GM12874 (cell line): ENCODE measurements around the gene LRCH2.

Source experiments
- TF ChIP-seq, protein P1 (sequence below): IDR thresholded peaks from 2 replicates; pipeline ENCODE4 v1.5.1; 2011; ENCODE audit warnings: low read depth, mild to moderate bottlenecking, control low read depth, low read length, moderate library complexity; ENCODE audit not compliant: insufficient read depth

LRCH2 gene

DNA sequence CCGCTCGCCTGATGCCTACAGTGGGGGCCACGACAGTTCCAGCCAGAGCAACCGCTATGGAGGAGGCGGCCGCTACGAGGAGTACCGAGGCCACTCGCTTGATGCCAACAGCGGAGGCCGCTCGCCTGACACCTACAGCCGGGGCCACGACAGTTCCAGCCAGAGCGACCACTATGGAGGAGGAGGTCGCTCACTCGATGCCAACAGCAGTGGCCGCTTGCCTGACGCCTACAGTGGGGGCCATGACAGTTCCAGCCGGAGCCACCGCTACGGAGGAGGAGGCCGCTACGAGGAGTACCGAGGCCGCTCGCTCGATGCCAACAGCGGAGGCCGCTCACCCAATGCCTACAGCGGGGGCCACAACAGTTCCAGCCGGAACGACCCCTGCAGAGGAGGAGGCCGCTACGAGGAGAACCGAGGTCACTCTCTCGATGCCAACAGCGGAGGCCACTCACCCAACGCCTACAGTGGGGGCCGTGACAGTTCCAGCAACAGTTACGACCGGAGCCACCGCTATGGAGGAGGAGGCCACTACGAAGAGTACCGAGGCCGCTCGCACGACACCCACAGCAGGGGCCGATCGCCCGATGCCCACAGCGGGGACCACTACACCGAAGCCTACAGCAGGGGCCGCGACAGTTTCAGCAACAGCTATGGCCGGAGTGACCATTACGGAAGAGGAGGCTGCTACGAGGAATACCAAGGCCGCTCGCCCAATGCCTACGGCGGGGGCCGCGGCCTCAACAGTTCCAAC lies 42.2 kb downstream of the LRCH2 start:
- TF ChIP-seq, protein P1, sequence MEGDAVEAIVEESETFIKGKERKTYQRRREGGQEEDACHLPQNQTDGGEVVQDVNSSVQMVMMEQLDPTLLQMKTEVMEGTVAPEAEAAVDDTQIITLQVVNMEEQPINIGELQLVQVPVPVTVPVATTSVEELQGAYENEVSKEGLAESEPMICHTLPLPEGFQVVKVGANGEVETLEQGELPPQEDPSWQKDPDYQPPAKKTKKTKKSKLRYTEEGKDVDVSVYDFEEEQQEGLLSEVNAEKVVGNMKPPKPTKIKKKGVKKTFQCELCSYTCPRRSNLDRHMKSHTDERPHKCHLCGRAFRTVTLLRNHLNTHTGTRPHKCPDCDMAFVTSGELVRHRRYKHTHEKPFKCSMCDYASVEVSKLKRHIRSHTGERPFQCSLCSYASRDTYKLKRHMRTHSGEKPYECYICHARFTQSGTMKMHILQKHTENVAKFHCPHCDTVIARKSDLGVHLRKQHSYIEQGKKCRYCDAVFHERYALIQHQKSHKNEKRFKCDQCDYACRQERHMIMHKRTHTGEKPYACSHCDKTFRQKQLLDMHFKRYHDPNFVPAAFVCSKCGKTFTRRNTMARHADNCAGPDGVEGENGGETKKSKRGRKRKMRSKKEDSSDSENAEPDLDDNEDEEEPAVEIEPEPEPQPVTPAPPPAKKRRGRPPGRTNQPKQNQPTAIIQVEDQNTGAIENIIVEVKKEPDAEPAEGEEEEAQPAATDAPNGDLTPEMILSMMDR: no peak

DNA sequence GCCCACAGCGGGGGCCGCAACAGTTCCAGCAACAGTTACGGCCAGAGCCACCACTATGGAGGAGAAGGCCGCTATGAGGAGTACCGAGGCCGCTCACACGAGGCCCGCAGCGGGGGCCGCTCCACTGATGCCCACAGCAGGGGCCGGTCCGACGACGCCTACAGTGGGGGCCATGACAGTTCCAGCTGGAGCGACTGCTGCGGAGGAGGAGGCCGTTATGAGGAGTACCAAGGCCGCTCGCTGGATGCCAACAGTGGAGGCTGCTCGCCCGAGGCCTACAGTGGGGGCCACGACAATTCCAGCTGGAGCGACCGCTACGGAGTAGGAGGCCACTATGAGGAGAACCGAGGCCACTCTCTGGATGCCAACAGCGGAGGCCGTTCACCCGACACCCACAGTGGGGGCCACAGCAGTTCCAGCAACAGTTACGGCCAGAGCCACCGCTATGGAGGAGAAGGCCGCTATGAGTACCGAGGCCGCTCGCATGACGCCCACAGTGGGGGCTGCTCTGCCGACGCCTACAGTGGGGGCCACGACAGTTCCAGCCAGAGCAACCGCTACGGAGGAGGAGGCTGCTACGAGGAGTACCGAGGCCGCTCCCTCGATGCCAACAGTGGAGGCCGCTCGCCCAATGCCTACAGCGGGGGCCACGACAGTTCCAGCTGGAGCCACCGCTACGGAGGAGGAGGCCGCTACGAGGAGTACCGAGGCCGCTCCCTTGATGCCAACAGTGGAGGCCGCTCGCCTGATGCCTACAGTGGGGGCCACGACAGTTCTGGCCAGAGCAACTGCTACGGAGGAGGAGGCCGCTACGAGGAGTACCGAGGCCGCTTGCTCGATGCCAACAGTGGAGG lies 43.0 kb downstream of the LRCH2 start:
- TF ChIP-seq, protein P1: no peak

DNA sequence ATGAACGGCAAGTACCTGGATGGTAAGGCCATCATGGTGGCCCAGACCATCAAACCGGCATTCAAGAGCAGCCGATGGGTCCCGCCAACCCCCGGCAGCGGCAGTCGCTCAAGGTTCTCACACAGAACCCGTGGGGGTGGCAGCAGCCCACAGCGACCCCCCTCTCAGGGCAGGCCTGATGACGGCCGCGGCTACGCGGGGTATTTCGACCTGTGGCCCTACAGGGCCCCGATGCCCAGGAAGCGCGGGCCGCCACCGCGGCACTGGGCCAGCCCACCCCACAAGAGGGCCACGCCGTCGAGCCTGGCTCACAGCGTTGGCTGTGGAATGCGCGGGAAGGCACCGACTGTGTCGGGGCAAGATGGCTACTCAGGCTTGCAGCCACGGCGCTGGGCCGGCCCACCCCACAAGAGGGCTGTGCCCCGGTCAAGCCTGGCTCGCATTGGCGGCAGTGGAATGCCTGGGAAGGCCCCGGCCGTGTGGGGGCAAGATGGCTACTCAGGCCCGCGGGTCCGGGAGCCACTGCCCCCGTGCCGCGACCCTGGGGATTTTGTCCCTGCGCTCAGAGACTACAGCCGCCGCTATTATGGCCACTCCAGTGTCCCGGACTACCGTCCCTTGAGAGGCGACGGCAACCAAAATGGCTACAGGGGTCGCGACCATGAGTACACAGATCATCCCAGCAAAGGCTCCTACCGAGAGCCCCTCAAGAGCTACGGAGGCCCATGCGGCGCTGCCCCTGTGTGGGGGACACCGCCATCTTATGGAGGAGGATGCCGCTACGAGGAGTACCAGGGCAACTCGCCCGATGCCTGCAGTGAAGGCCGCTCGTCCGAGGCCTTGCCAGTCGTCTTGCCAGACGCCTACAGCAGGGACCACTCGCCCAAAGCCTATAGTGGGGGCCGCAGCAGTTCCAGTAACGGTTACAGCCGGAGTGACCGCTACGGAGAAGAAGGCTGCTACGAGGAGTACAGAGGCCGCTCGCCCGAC lies 44.0 kb downstream of the LRCH2 start:
- TF ChIP-seq, protein P1: no peak

DNA sequence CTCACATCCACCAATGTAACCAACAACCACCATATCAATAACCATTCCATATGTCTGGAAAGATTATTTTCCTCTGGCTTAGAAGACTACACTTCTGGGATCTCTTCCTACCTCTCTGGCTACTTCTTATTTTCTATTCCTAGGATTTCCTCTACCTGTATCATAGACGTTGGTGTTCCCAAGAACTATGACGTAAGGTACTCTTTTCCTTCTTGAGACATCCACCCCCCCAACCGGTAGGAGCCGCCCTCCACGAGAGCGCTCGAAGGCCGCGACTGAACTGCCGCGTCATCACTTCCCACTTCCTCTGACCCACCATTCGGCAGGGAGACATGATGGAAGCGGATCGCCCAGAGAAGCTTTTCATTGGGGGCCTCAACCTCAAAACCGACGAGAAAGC lies 44.8 kb downstream of the LRCH2 start, which contains the start of gene RBMXL3:
Gene RBMXL3 (plus strand): TSS at position 301 of the 400 bp plus-strand sequence. CDS start 32 bp downstream, at position 333.
- TF ChIP-seq, protein P1: no peak

DNA sequence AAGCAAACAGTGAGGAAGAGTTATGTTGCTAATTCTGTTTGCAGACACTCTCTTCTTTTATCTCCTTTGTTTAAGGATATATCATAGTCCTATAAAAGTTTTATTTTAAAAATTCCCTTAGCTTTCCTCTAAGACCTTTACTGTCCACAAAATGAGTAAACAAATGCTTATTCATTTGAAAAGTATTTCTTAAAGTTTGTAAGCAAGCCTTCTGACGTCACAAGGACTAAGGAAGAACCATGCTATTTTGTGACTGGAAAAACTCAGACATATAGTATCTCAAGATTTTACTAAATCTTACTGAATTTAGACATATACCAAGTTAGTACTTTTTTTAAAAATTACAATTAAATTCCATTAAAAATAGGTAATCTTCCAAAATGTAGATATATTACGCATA lies 49.9 kb downstream of the LRCH2 start:
- TF ChIP-seq, protein P1: no peak

DNA sequence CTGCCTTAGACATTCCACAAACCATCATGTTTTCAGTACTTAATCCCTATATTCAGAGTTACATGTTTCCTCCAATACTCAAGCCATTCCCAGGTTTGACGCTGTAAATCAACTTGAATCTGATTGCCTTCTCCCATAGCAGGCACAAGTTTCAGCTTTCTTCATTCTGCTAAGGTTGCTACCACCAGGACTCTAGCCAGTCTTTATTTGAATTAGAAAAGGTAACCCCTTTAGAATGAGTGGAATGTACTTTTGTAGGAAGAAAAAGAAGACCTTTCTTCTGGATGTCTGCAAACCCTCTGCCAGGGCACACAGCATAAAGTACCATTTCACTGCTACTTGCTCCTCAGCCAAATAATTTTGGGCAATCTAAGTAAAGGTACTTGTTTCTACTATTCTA lies 55.4 kb downstream of the LRCH2 start:
- TF ChIP-seq, protein P1: no peak
